ENCODE measurements around the gene CRTAP. TPM values are rescaled to one million over a fixed set of nuclear protein-coding genes. Genes with fewer than 3 reads are reported as not detected.

Gene CRTAP
- total RNA-seq, 1 donor from 2014 or later = 91.7 TPM

Other genes with a start within 250 kb of the CRTAP start
- gene CCR4, start 162.4 kb upstream of the CRTAP start, total RNA-seq = not detected
- gene GLB1, start 16.9 kb upstream of the CRTAP start, total RNA-seq = 20.5 TPM
- gene TMPPE, start 16.9 kb upstream of the CRTAP start, total RNA-seq = 5.4 TPM
- 0.78 TPM for gene SUSD5, start 104.8 kb downstream of the CRTAP start, total RNA-seq
- 3.6 TPM for gene FBXL2, start 163.4 kb downstream of the CRTAP start, total RNA-seq

Measured in cardiac septum (tissue), 1 donor.